PC-9 (cell line): ENCODE measurements around the gene ITGAD. TPM values are rescaled to one million over a fixed set of nuclear protein-coding genes. Genes with fewer than 3 reads are reported as not detected.

Source experiments
- BruUV-seq: library from RNA; stranded (reverse); fragments of 400-500 nt; replicated peaks from 2 replicates; lab custom pipeline; 2021; lab: Mats Ljungman, UMichigan
- CTCF ChIA-PET: fragments of 300-600 bp; sonication (Branson Sonifier 250); formaldehyde crosslinking; loops from one replicate; lab custom pipeline; 2022; ENCODE audit warnings: antibody characterized with exemption; lab: Charles Lee
- POLR2A ChIA-PET: fragments of 300-600 bp; sonication (Branson Sonifier 250); formaldehyde crosslinking; loops from one replicate; lab custom pipeline; 2022; ENCODE audit warnings: antibody characterized with exemption; ENCODE audit not compliant: unreplicated experiment; lab: Charles Lee
- DNase-seq, 2 experiments: peaks; one replicate each; pipeline versions ENCODE4 v3.0.0 to v3.0.0-alpha.2; 2015 to 2022; ENCODE audit warnings: mixed read lengths in 1 of 2
- H2AFZ ChIP-seq: fragments of 200-600 bp; sonication (generic); 2 replicates; pipeline ENCODE4 v1.8.1; 2017; ENCODE audit warnings: antibody characterized with exemption
- H3F3A ChIP-seq: fragments of 200-600 bp; sonication (generic); 2 replicates; pipeline ENCODE4 v1.8.1; 2017; ENCODE audit warnings: antibody characterized with exemption, mild to moderate bottlenecking, low read depth; ENCODE audit not compliant: insufficient read depth
- H3K27ac ChIP-seq: fragments of 200-600 bp; sonication (generic); 2 replicates; pipeline ENCODE4 v1.6.1; 2016; ENCODE audit warnings: mixed run types
- H3K27me3 ChIP-seq: fragments of 200-600 bp; sonication (generic); 2 replicates; pipeline ENCODE4 v1.6.1; 2016; ENCODE audit warnings: low read depth, mixed run types; ENCODE audit not compliant: insufficient read depth
- H3K36me3 ChIP-seq: fragments of 200-600 bp; sonication (generic); 2 replicates; pipeline ENCODE4 v1.6.1; 2016; ENCODE audit warnings: low read depth, mixed run types
- H3K4me1 ChIP-seq: fragments of 200-600 bp; sonication (generic); replicated peaks from 2 replicates; pipeline ENCODE4 v1.6.1; 2016; ENCODE audit warnings: mixed run types; ENCODE audit not compliant: insufficient read depth
- H3K4me2 ChIP-seq: fragments of 200-600 bp; sonication (generic); 2 replicates; pipeline ENCODE4 v1.6.1; 2017; ENCODE audit warnings: mixed run types
- H3K4me3 ChIP-seq: fragments of 200-600 bp; sonication (generic); 2 replicates; pipeline ENCODE4 v1.6.1; 2016; ENCODE audit warnings: mixed run types
- H3K79me2 ChIP-seq: fragments of 200-600 bp; sonication (generic); 2 replicates; pipeline ENCODE4 v1.6.1; 2017; ENCODE audit warnings: low read depth, mixed run types
- H3K9me2 ChIP-seq: fragments of 200-600 bp; sonication (generic); 2 replicates; pipeline ENCODE4 v1.8.1; 2017; ENCODE audit warnings: mild to moderate bottlenecking; ENCODE audit not compliant: insufficient read depth
- H3K9me3 ChIP-seq: fragments of 200-600 bp; sonication (generic); 2 replicates; pipeline ENCODE4 v1.8.1; 2016; ENCODE audit warnings: low read depth; ENCODE audit not compliant: insufficient read depth
- H4K20me1 ChIP-seq: fragments of 200-600 bp; sonication (generic); 2 replicates; pipeline ENCODE4 v1.8.1; 2017; ENCODE audit not compliant: insufficient read depth
- CTCF ChIP-seq: fragments of 200-600 bp; sonication (generic); conservative IDR thresholded peaks from 2 replicates; pipeline ENCODE4 v1.6.1; 2017; ENCODE audit warnings: mixed run types, antibody characterized with exemption, mild to moderate bottlenecking, moderate library complexity
- EZH2 ChIP-seq: fragments of 200-600 bp; sonication (generic); IDR thresholded peaks from 2 replicates; pipeline ENCODE4 v1.8.0; 2017; ENCODE audit warnings: antibody characterized with exemption, low read depth
- intact Hi-C: fragments of 100-400 bp; cut with micrococcal nuclease; formaldehyde crosslinking; loops from one replicate; pipeline ENCODE4 v1.10.0; 2022; ENCODE audit not compliant: unreplicated experiment
- total RNA-seq: library from RNA; stranded (reverse); gene quantifications from 2 replicates; pipeline ENCODE4 v1.2.3, GENCODE V29; 2021

Gene ITGAD
- total RNA-seq, 1 experiment from 2014 or later = not detected

GRCh38 chr16:31385680-31386079 lies 7.5 kb upstream of the ITGAD start:
- CTCF ChIA-PET = interaction anchor here (0.7 to 1.3 kb wide), 5 partner anchors 17 to 488 kb away, joined by 3 to 16 read pairs (median 5); partner anchors contain the start of genes ZNF267 and ZNF843
- H3K9me3 ChIP-seq = no peaks in the 10 kb centered on the region
- no peak overlapping the region for H2AFZ ChIP-seq
- POLR2A ChIA-PET = interaction anchor here (0.5 to 0.6 kb wide), 4 partner anchors 67 to 451 kb away, joined by 3 to 4 read pairs (median 3); no protein-coding TSS in a partner anchor
- H3K4me2 ChIP-seq = peak overlapping the region; percentile 54
- H3K9me2 ChIP-seq = no peaks in the 10 kb centered on the region
- H3K4me1 ChIP-seq = peaks cover 29% of the 10 kb centered on the region
- H3F3A ChIP-seq = peaks cover 22% of the 10 kb centered on the region
- H3K36me3 ChIP-seq = no peaks in the 10 kb centered on the region
- intact Hi-C loops = loop anchor here (5.0 to 10.0 kb wide), 4 partner anchors 67 to 398 kb away; partner anchors contain the start of genes HSD3B7, PYCARD and VKORC1
- no peaks in the 10 kb centered on the region for H4K20me1 ChIP-seq
- DNase-seq = peak; percentile 54 to 88
- no peak overlapping the region for H3K4me3 ChIP-seq
- peak overlapping the region; percentile 69 for H3K27ac ChIP-seq
- no TSS peak for BruUV-seq
- no peaks in the 10 kb centered on the region for H3K27me3 ChIP-seq
- no peaks in the 10 kb centered on the region for H3K79me2 ChIP-seq
- TF ChIP-seq CTCF (no peak), EZH2 (no peak)

DNA sequence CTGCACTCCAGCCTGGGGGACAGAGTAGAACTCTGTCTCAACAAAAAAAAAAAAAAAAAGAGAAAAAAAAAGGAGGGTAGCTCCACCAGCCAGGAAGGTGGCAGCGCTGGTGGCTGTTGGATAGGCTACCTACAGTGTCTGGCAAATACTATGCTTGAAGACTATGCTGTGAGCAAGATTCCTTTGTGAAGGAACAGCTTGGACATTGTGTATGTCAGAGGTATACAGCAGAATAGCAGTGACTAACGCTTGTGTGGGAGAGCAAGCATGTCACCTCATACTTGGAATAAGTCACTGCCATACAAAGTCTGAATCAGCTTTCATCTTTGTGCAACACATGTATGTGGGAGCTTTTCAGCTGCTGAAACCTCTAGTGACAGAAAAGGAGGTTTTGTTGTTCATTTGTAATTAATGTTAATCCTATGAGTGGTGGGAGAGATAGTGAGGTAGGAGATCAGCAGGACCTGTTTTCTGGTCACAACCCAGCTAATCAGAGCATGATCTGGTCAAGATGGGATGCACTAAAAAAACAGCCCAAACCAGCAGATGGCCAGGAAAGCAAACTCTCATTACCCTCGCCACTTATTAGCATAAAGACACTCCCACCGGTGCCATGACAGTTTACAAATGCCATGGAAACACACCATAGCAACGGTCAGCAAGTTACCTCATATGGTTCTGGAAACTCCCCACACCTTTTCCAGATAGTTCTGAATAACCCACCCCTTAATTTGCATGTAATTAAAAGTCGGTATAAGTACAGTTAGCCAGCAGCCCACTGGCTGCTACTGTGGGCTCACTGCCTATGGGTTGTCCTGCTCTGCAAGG lies 6.8 kb upstream of the ITGAD start:
- peaks cover 29% of the 10 kb centered on the region for H3K4me1 ChIP-seq
- no peaks in the 10 kb centered on the region for H3K36me3 ChIP-seq
- H3K4me3 ChIP-seq = no peak overlapping the region
- intact Hi-C loops = loop anchor here (5.0 to 10.0 kb wide), 4 partner anchors 66 to 399 kb away; partner anchors contain the start of genes HSD3B7, PYCARD and VKORC1
- peak overlapping the region; percentile 69 for H3K27ac ChIP-seq
- POLR2A ChIA-PET = interaction anchor here (0.5 to 0.7 kb wide), 11 partner anchors 11 to 687 kb away, joined by 3 to 29 read pairs (median 4); partner anchors contain the start of gene SRCAP
- no peaks in the 10 kb centered on the region for H3K9me2 ChIP-seq
- CTCF ChIA-PET = interaction anchor here (0.6 to 1.3 kb wide), 8 partner anchors 17 to 487 kb away, joined by 3 to 16 read pairs (median 5); partner anchors contain the start of genes ZNF267 and ZNF843
- DNase-seq = peak; percentile 65 to 92
- TF ChIP-seq EZH2 (no peak), CTCF (no peak)
- H3K9me3 ChIP-seq = no peaks in the 10 kb centered on the region
- H4K20me1 ChIP-seq = no peaks in the 10 kb centered on the region
- BruUV-seq = no TSS peak
- H3K27me3 ChIP-seq = no peaks in the 10 kb centered on the region
- no peaks in the 10 kb centered on the region for H3K79me2 ChIP-seq
- no peak overlapping the region; the same call in 1 of the 2 replicates for H2AFZ ChIP-seq
- peaks cover 22% of the 10 kb centered on the region for H3F3A ChIP-seq
- peak overlapping the region; percentile 54 for H3K4me2 ChIP-seq

- no peak overlapping the region for H2AFZ ChIP-seq
- H3K9me3 ChIP-seq = no peaks in the 10 kb centered on the region
- BruUV-seq = no TSS peak
- no peaks in the 10 kb centered on the region for H3K79me2 ChIP-seq
- ChIA-PET POLR2A (no interaction called here), CTCF (no interaction called here)
- peaks cover 22% of the 10 kb centered on the region for H3F3A ChIP-seq
- no peak for DNase-seq
- H3K4me1 ChIP-seq = peaks cover 29% of the 10 kb centered on the region
- no peaks in the 10 kb centered on the region for H3K36me3 ChIP-seq
- no peak overlapping the region for H3K27ac ChIP-seq
- H3K9me2 ChIP-seq = no peaks in the 10 kb centered on the region
- H3K27me3 ChIP-seq = no peaks in the 10 kb centered on the region
- no peak overlapping the region for H3K4me2 ChIP-seq
- intact Hi-C loops = loop anchor here (5.0 to 10.0 kb wide), 4 partner anchors 64 to 401 kb away; partner anchors contain the start of genes HSD3B7, PYCARD and VKORC1
- H3K4me3 ChIP-seq = no peak overlapping the region
- no peaks in the 10 kb centered on the region for H4K20me1 ChIP-seq
- TF ChIP-seq CTCF (no peak), EZH2 (no peak)
Observed at GRCh38 chr16:31388535-31388934, 4.6 kb upstream of the ITGAD start.
